OCI-LY1 (cell line): Measurements from ENCODE around the gene SCTR.

Source experiments
- H2AFZ ChIP-seq: fragments of 200-600 bp; sonication (generic), shearing (Covaris generic); 2 replicates; pipeline ENCODE4 v1.6.0; 2014; ENCODE audit warnings: antibody characterized with exemption, mild to moderate bottlenecking, low read length
- H3F3A ChIP-seq: fragments of 200-600 bp; sonication (generic), shearing (Covaris generic); 2 replicates; pipeline ENCODE4 v1.6.0; 2014; ENCODE audit warnings: mild to moderate bottlenecking, antibody characterized with exemption, low read length, moderate library complexity; ENCODE audit not compliant: insufficient read depth
- H3K27ac ChIP-seq: fragments of 200-600 bp; sonication (generic); 2 replicates; pipeline ENCODE4 v1.5.1; 2014; ENCODE audit warnings: low read length, mixed run types, mild to moderate bottlenecking, low read depth; ENCODE audit not compliant: poor library complexity, severe bottlenecking
- H3K27me3 ChIP-seq: fragments of 200-600 bp; sonication (generic); 2 replicates; pipeline ENCODE4 v1.6.0; 2014; ENCODE audit warnings: antibody characterized with exemption, mild to moderate bottlenecking, low read length, moderate library complexity; ENCODE audit not compliant: insufficient read depth
- H3K36me3 ChIP-seq: fragments of 200-600 bp; sonication (generic); 2 replicates; pipeline ENCODE4 v1.6.1; 2014; ENCODE audit warnings: mild to moderate bottlenecking, antibody characterized with exemption, low read length, moderate library complexity, mixed read lengths; ENCODE audit not compliant: insufficient read depth
- H3K4me1 ChIP-seq: fragments of 200-600 bp; sonication (generic); 2 replicates; pipeline ENCODE4 v1.5.1; 2014; ENCODE audit warnings: mild to moderate bottlenecking, low read length, moderate library complexity; ENCODE audit not compliant: insufficient read depth, severe bottlenecking
- H3K4me2 ChIP-seq: fragments of 200-600 bp; sonication (generic), shearing (Covaris generic); 2 replicates; pipeline ENCODE4 v1.6.1; 2014; ENCODE audit warnings: low read length
- H3K4me3 ChIP-seq: fragments of 200-600 bp; sonication (generic); 2 replicates; pipeline ENCODE4 v1.5.1; 2014; ENCODE audit warnings: low read length, low read depth, mild to moderate bottlenecking, mixed read lengths; ENCODE audit not compliant: poor library complexity, severe bottlenecking
- H3K79me2 ChIP-seq: fragments of 200-600 bp; shearing (Covaris generic); 2 replicates; pipeline ENCODE4 v1.6.1; 2016; ENCODE audit warnings: mixed run types, low read length, mixed read lengths; ENCODE audit not compliant: insufficient read depth
- H3K9ac ChIP-seq: fragments of 200-600 bp; sonication (generic), shearing (Covaris generic); 2 replicates; pipeline ENCODE4 v1.6.1; 2014; ENCODE audit warnings: mild to moderate bottlenecking, low read length, mixed read lengths
- H3K9me2 ChIP-seq: fragments of 200-600 bp; sonication (generic), shearing (Covaris generic); 2 replicates; pipeline ENCODE4 v1.6.1; 2014; ENCODE audit warnings: low read depth, mild to moderate bottlenecking, low read length, mixed read lengths
- H3K9me3 ChIP-seq: fragments of 200-600 bp; shearing (Covaris generic); 2 replicates; pipeline ENCODE4 v1.6.1; 2014; ENCODE audit warnings: low read length, mixed read lengths
- H4K20me1 ChIP-seq: fragments of 200-600 bp; sonication (generic), shearing (Covaris generic); 2 replicates; pipeline ENCODE4 v1.6.0; 2016; ENCODE audit warnings: mild to moderate bottlenecking, low read length; ENCODE audit not compliant: insufficient read depth
- EZH2 ChIP-seq: fragments of 200-600 bp; sonication (generic), shearing (Covaris generic); IDR thresholded peaks from 2 replicates; pipeline ENCODE4 v1.8.0; 2017; ENCODE audit warnings: borderline replicate concordance, mixed run types, mild to moderate bottlenecking, antibody characterized with exemption, low read length, moderate library complexity, mixed read lengths
- TF ChIP-seq, protein P1 (sequence below): fragments of 200-600 bp; sonication (generic), shearing (Covaris generic); IDR thresholded peaks from 2 replicates; pipeline ENCODE4 v1.5.1; 2017; ENCODE audit warnings: mild to moderate bottlenecking, antibody characterized with exemption, low read length, moderate library complexity, mixed read lengths

SCTR gene

DNA sequence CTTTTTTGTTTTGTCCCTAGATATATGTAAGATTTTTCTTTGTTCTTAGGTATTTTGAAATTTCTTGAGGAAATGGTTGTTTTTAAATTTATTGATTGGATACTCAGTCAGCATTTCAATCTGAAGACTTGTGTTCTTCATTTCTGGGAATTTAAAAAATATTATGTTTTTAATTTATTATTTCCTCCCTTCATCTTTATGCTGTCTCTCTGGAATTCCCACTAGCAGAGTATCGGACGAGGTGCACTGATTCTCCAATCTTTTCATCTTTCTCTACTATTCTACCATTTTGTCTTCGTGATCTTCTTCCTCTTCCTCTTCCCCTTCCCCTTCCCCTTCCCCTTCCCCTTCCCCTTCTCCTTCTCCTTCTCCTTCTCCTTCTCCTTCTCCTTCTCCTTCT is 12.3 kb downstream of the SCTR start:
- no peak overlapping the region for H3K4me3 ChIP-seq
- H3K4me2 ChIP-seq: no peak overlapping the region
- no peaks in the 10 kb centered on the region; the same call in 1 of the 2 replicates for H3K27me3 ChIP-seq
- no peaks in the 10 kb centered on the region for H3F3A ChIP-seq
- no peak overlapping the region for H2AFZ ChIP-seq
- no peaks in the 10 kb centered on the region for H3K4me1 ChIP-seq
- H3K36me3 ChIP-seq: no peaks in the 10 kb centered on the region
- H3K9ac ChIP-seq: no peak overlapping the region
- no peaks in the 10 kb centered on the region for H3K9me2 ChIP-seq
- H4K20me1 ChIP-seq: no peaks in the 10 kb centered on the region
- TF ChIP-seq, protein P1, sequence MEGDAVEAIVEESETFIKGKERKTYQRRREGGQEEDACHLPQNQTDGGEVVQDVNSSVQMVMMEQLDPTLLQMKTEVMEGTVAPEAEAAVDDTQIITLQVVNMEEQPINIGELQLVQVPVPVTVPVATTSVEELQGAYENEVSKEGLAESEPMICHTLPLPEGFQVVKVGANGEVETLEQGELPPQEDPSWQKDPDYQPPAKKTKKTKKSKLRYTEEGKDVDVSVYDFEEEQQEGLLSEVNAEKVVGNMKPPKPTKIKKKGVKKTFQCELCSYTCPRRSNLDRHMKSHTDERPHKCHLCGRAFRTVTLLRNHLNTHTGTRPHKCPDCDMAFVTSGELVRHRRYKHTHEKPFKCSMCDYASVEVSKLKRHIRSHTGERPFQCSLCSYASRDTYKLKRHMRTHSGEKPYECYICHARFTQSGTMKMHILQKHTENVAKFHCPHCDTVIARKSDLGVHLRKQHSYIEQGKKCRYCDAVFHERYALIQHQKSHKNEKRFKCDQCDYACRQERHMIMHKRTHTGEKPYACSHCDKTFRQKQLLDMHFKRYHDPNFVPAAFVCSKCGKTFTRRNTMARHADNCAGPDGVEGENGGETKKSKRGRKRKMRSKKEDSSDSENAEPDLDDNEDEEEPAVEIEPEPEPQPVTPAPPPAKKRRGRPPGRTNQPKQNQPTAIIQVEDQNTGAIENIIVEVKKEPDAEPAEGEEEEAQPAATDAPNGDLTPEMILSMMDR: no peak
- TF ChIP-seq EZH2: no peak
- H3K27ac ChIP-seq: no peak overlapping the region
- H3K79me2 ChIP-seq: no peaks in the 10 kb centered on the region
- H3K9me3 ChIP-seq: no peaks in the 10 kb centered on the region

DNA sequence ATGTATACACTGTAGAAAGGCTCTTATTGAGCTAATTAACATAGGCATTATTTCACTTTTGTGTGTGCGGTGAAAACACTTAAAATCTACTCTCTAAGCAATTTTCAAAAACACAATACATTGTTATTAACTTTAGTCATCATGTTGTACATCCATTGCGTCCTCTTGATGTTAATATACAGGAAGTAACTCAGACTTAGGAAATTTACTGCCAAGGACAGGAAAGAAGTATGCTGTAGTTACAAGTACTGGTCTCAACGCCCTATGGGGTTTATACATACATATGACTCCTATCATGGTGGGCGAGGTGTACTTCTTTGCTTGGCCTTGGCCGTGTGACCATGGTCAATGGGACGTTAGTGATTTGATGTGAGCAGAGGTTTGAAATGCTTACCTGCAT is 15.5 kb downstream of the SCTR start:
- Histone ChIP-seq H2AFZ (no peak overlapping the region), H3K9ac (no peak overlapping the region)

DNA sequence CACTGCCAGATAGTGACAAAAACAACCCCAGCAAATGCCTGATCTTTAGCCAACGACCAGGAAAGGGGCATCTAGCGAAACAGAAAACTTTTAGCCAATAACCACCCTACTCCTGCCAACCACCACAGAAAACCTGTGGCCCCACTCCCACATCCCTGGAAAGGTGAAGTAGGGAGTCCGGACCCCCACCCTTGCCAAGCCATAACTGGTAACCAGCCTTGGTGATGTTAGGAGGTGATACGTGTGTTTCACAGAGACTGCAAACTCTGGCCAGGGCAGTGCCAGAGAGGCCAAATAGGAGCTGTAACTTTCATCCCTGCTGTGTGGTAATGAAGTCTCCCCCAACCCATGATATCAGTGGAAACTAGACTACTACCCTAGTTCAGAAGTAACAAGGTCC is 27.6 kb downstream of the SCTR start:
- Histone ChIP-seq H4K20me1 (no peaks in the 10 kb centered on the region), H3K9ac (no peak overlapping the region), H3K27ac (no peak overlapping the region), H3K4me1 (no peaks in the 10 kb centered on the region), H3K9me3 (no peaks in the 10 kb centered on the region), H3K4me3 (no peak overlapping the region), H3K4me2 (no peak overlapping the region), H3K27me3 (no peaks in the 10 kb centered on the region), H3K79me2 (no peaks in the 10 kb centered on the region), H3F3A (no peaks in the 10 kb centered on the region), H3K36me3 (no peaks in the 10 kb centered on the region), H3K9me2 (no peaks in the 10 kb centered on the region), H2AFZ (no peak overlapping the region)
- TF ChIP-seq, protein P1: no peak
- TF ChIP-seq EZH2: no peak

More for the DNA sequence above, 15.5 kb downstream of the SCTR start:
- Histone ChIP-seq H3K27me3 (no peaks in the 10 kb centered on the region; the same call in 1 of the 2 replicates), H4K20me1 (no peaks in the 10 kb centered on the region), H3K4me1 (no peaks in the 10 kb centered on the region), H3K9me3 (no peaks in the 10 kb centered on the region), H3K36me3 (no peaks in the 10 kb centered on the region), H3K4me2 (no peak overlapping the region), H3K79me2 (no peaks in the 10 kb centered on the region), H3K9me2 (no peaks in the 10 kb centered on the region), H3K27ac (no peak overlapping the region), H3K4me3 (no peak overlapping the region), H3F3A (no peaks in the 10 kb centered on the region)
- TF ChIP-seq EZH2: no peak
- TF ChIP-seq, protein P1: no peak
